Glutamatergic neuron (in vitro differentiated cells): ENCODE data around the gene G6PD. TPM values are rescaled to one million over a fixed set of nuclear protein-coding genes. Genes with fewer than 3 reads are reported as not detected.

ENCODE experiments used
- DNase-seq: peaks from one replicate; pipeline ENCODE4 v3.0.0; 2022
- H3K27ac Mint-ChIP-seq: one replicate; pipeline ENCODE4 v1.8.0; 2020; ENCODE audit warnings: mild to moderate bottlenecking, mixed read lengths, inconsistent platforms; ENCODE audit not compliant: unreplicated experiment
- H3K27me3 Mint-ChIP-seq: one replicate; pipeline ENCODE4 v1.8.0; 2020; ENCODE audit warnings: mild to moderate bottlenecking, moderate library complexity, mixed read lengths, inconsistent platforms; ENCODE audit not compliant: unreplicated experiment
- H3K36me3 Mint-ChIP-seq: one replicate; pipeline ENCODE4 v1.8.0; 2020; ENCODE audit warnings: mild to moderate bottlenecking, mixed read lengths, inconsistent platforms; ENCODE audit not compliant: unreplicated experiment
- H3K4me1 Mint-ChIP-seq: one replicate; pipeline ENCODE4 v1.8.0; 2020; ENCODE audit warnings: mild to moderate bottlenecking, low read depth, mixed read lengths, inconsistent platforms; ENCODE audit not compliant: unreplicated experiment
- H3K4me3 Mint-ChIP-seq: one replicate; pipeline ENCODE4 v1.8.0; 2020; ENCODE audit warnings: mild to moderate bottlenecking, mixed read lengths, inconsistent platforms; ENCODE audit not compliant: unreplicated experiment
- H3K9me3 Mint-ChIP-seq: one replicate; pipeline ENCODE4 v1.8.0; 2020; ENCODE audit warnings: mild to moderate bottlenecking, moderate library complexity, mixed read lengths, inconsistent platforms; ENCODE audit not compliant: unreplicated experiment
- CTCF ChIP-seq: fragments of 200-600 bp; sonication (generic); IDR thresholded peaks from one replicate; pipeline ENCODE4 v1.5.0; 2021; ENCODE audit not compliant: partially characterized antibody, unreplicated experiment
- total RNA-seq: library from RNA; stranded (reverse); fragmentation: NEBNext Ultra II Directional; extraction: Animal tissue kit (Norgen Biotek cat#: 25700); gene quantifications from one replicate; pipeline ENCODE4 v1.2.1, GENCODE V29; 2021; ENCODE audit not compliant: unreplicated experiment

G6PD gene
- total RNA-seq, 1 donor from 2014 or later, result 122 TPM

GRCh38 chrX:154539077-154539476 is 7.6 kb downstream of the G6PD start:
- Mint-ChIP-seq H3K36me3 (no peaks in the 10 kb centered on the region), H3K27me3 (no peaks in the 10 kb centered on the region), H3K27ac (no peak overlapping the region), H3K4me3 (no peak overlapping the region), H3K9me3 (no peaks in the 10 kb centered on the region), H3K4me1 (no peaks in the 10 kb centered on the region)
- no peak for DNase-seq
- TF ChIP-seq CTCF, result no peak

GRCh38 chrX:154535892-154536291 is 10.8 kb downstream of the G6PD start:
- Mint-ChIP-seq H3K4me1 (no peaks in the 10 kb centered on the region), H3K27me3 (no peaks in the 10 kb centered on the region), H3K9me3 (no peaks in the 10 kb centered on the region), H3K4me3 (no peak overlapping the region), H3K27ac (no peak overlapping the region), H3K36me3 (no peaks in the 10 kb centered on the region)
- TF ChIP-seq CTCF, result no peak
- no peak for DNase-seq

- peak; percentile 87 for DNase-seq
- H3K27me3 Mint-ChIP-seq, result peaks cover 1% of the 10 kb centered on the region
- no peak overlapping the region for H3K27ac Mint-ChIP-seq
- H3K9me3 Mint-ChIP-seq, result no peaks in the 10 kb centered on the region
- H3K4me1 Mint-ChIP-seq, result no peaks in the 10 kb centered on the region
- H3K4me3 Mint-ChIP-seq, result no peak overlapping the region
- peak; percentile 81 for TF ChIP-seq CTCF
- no peaks in the 10 kb centered on the region for H3K36me3 Mint-ChIP-seq
Observed at GRCh38 chrX:154534526-154535322, 11.9 kb downstream of the G6PD start.

- Mint-ChIP-seq H3K27ac (no peak overlapping the region), H3K4me1 (no peaks in the 10 kb centered on the region), H3K9me3 (no peaks in the 10 kb centered on the region), H3K4me3 (no peak overlapping the region), H3K27me3 (peaks cover 1% of the 10 kb centered on the region), H3K36me3 (no peaks in the 10 kb centered on the region)
- DNase-seq, result no peak
- TF ChIP-seq CTCF, result no peak
Observed at GRCh38 chrX:154532690-154533089, 14.0 kb downstream of the G6PD start.

- Mint-ChIP-seq H3K9me3 (no peaks in the 10 kb centered on the region), H3K4me1 (peaks cover 3% of the 10 kb centered on the region), H3K27ac (no peak overlapping the region), H3K27me3 (peaks cover 1% of the 10 kb centered on the region), H3K36me3 (no peaks in the 10 kb centered on the region), H3K4me3 (no peak overlapping the region)
- no peak for TF ChIP-seq CTCF
- no peak for DNase-seq
Observed at GRCh38 chrX:154531626-154532025, 15.0 kb downstream of the G6PD start.
